ENCODE results near the gene SCAMP5. TPM values are rescaled to one million over a fixed set of nuclear protein-coding genes. Genes with fewer than 3 reads are reported as not detected.
A peak's percentile ranks its signal among the peaks of the same experiment; 100 is the strongest.

The SCAMP5 gene
- total RNA-seq, 1 donor from 2014 or later, result 1.9 TPM

DNA sequence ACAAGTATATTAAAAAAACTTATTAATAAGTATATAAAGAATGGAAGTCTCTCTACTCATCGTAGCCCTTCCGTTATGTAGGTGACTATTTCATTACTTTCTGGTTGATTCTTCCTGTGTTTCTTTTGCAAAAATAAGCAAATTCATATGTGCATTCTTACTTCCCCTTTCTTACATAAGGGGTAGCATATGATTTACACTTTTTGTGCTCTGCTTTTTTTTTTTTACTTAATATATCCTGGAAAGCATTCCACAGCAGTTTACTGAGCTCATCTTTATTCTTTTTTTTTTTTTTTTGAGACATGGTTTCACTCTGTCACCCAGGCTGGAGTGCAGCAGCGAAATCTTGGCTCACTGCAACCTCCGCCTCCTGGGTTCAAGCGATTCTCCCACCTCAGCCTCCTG, 12.9 kb downstream of the SCAMP5 start:
- intact Hi-C loops (cut with DNase I), result no loop called here
- DNase-seq (ENCODE audit: missing footprints) (no peak), ATAC-seq (no peak)

GRCh38 chr15:75008629-75009326, 13.4 kb downstream of the SCAMP5 start:
- DNase-seq (ENCODE audit: missing footprints) (no peak), ATAC-seq (no peak)
- intact Hi-C loops (cut with DNase I), result no loop called here

GRCh38 chr15:75016431-75016830, 21.1 kb downstream of the SCAMP5 start:
- ATAC-seq, result no peak
- no peak for DNase-seq (ENCODE audit: missing footprints)
- intact Hi-C loops (cut with DNase I), result no loop called here

GRCh38 chr15:75019916-75020315, 24.6 kb downstream of the SCAMP5 start:
- ATAC-seq (no peak), DNase-seq (ENCODE audit: missing footprints) (no peak)
- intact Hi-C loops (cut with DNase I), result no loop called here

GRCh38 chr15:75021341-75021740, 26.0 kb downstream of the SCAMP5 start:
- intact Hi-C loops (cut with DNase I), result no loop called here
- DNase-seq (ENCODE audit: missing footprints) (no peak), ATAC-seq (no peak)

GRCh38 chr15:75022783-75023180, 27.4 kb downstream of the SCAMP5 start:
- intact Hi-C loops (cut with DNase I), result loop anchor here (2.0 kb wide), 1 partner anchor 64 kb away; no protein-coding TSS in a partner anchor
- no peak for DNase-seq (ENCODE audit: missing footprints)
- no peak for ATAC-seq

DNA sequence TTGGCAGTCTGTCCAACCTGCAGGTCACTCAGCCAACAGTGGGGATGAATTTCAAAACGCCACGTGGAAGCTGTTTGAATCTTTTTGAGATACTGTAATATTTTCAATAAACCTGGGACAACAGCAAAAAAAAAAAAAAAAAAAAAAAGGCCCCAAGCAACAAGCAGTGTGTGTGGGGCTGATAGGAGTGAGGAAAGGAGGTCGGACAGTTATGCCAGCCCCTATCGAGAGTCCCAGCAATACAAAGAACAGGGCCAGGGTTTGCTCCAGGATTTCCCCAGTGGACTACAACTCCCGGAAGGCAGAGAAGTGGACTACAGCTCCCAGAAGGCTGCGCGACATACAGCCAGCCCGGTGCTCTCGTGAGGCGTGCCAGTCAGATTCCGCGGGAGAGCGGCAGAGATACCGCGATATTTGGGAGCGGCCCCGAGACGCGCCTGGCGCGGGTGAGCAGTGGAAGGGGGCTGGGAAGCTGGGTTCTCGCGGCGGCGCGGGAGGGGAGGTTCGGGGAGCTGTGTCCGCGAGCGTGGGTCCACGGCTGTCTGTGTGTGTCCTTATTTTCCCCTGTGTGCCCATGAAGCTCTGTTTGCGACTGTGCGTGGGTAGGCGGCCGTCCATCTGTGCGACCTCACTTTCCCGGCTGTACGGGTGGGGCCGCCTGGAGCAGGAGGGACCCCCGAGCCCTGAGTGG, 28.0 kb downstream of the SCAMP5 start, which contains the start of gene PPCDC:
PPCDC (plus strand) TSS at position 410 of the 691 bp plus-strand sequence. CDS start 4,729 bp downstream, outside the sequence.
- intact Hi-C loops (cut with DNase I), result loop anchor here (2.0 kb wide), 1 partner anchor 65 kb away; no protein-coding TSS in a partner anchor
- DNase-seq (ENCODE audit: missing footprints) (peak; percentile 98), ATAC-seq (peak; percentile 98)

GRCh38 chr15:75023872-75024636, 28.7 kb downstream of the SCAMP5 start:
- intact Hi-C loops (cut with DNase I), result loop anchor here (2.0 kb wide), 1 partner anchor 65 kb away; no protein-coding TSS in a partner anchor
- DNase-seq (ENCODE audit: missing footprints), result no peak
- ATAC-seq, result peak; percentile 7

DNA sequence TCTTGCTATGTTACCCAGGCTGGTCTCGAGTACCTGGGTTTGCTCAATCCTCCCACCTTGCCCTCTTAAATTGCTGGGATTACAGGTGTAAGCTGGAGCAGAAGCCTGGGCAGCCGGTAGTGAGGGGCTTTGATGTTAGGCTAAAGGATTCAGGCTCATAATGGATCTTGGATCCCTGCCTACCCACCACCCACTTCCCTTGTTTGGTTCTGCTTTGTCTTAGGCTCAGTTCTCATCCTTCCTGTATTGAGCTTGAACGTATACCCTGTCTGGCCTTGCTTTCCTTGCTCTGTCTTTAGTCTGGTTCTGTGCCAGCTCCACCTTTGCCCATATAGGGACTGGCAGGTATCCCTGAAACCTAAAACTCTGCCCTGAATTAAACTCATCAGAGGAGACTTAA, 29.7 kb downstream of the SCAMP5 start:
- intact Hi-C loops (cut with DNase I), result no loop called here
- no peak for ATAC-seq
- no peak for DNase-seq (ENCODE audit: missing footprints)

DNA sequence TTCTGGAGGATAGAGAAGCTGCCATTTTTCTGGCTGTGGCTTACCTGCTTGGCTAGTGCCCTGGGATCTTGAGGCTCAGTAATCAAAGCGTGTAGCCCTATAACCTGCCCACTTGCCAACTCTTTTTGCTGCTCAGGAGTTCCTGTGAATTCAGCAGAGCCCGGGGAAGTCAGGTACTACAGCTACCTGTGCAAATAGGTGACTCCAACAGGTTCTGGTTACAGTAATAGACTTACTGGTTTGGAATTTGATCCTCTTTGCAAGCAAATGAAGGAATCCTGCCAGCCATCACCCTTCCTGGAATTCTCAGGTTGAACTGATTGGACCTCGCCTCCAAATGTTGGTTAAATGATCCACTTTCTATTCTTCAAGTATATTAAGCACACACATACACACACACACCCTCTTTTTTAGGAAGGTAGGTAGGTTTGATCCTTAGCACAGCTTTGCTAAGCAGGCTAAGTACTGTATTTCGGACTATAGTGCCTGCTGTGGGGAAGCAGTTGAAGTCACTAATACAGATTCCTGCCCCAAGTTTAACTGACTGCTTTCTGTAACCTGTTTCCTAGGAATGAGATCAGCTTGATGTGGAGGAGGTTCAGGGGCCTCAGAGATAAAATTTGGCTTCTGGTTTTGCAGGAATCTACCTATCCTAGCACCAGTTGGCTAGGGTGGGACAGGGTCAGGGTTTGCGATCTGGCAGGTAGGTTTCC, 30.3 kb downstream of the SCAMP5 start:
- intact Hi-C loops (cut with DNase I), result no loop called here
- DNase-seq (ENCODE audit: missing footprints), result no peak
- no peak for ATAC-seq

DNA sequence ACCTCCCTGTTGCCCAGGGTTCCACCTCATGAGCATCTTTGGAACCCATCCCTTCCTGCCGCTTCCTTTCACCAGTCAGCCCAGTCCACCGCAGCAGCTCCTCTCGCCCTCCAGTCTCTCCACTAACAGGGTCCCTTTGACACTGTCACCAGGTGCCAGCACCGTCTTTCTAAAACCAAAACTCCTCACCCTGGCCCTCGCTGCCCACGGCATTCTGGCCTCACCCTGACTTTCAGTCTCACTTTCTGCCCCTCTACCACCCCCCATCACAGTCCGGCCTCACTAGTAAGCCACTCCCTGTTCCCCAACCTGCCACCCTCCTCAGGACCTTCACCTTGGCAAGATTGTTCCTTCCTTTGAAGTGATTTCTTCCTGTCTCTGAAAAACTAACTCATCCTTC, 32.2 kb downstream of the SCAMP5 start:
- ATAC-seq, result no peak
- intact Hi-C loops (cut with DNase I), result no loop called here
- DNase-seq (ENCODE audit: missing footprints), result peak; percentile 13

DNA sequence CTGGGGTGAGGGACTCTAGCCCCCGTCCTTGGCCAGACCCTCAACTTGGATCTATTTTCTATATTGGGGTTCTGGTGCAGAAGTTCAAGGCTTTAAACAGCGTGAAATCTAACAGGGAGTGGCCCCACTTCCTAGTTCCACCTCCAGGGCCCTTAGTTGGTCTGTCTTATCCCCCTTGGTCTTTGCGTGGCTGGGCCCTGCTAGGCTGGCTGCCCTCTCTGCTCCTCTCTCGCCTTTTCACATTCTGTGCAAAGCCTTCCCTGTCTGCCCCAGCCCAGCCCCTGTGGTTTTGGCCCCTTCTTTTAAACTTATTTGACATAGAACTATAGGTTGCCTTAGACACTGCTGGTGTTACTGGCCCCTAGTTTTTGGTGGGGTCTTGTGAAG, 33.6 kb downstream of the SCAMP5 start:
- DNase-seq (ENCODE audit: missing footprints), result no peak
- ATAC-seq, result no peak
- intact Hi-C loops (cut with DNase I), result loop anchor here (1.0 kb wide), 1 partner anchor 175 kb away; no protein-coding TSS in a partner anchor

- ATAC-seq, result peak; percentile 88
- peak; percentile 97 for DNase-seq (ENCODE audit: missing footprints)
- intact Hi-C loops (cut with DNase I), result loop anchor here (1.0 kb wide), 1 partner anchor 175 kb away; no protein-coding TSS in a partner anchor
These were observed 34.1 kb downstream of the SCAMP5 start for GRCh38 chr15:75029378-75030022.

GRCh38 chr15:75030023-75030413, 34.7 kb downstream of the SCAMP5 start:
- ATAC-seq (peak; percentile 5), DNase-seq (ENCODE audit: missing footprints) (no peak)
- intact Hi-C loops (cut with DNase I), result no loop called here

- DNase-seq (ENCODE audit: missing footprints) (no peak), ATAC-seq (no peak)
- intact Hi-C loops (cut with DNase I), result no loop called here
These were observed 35.1 kb downstream of the SCAMP5 start for GRCh38 chr15:75030424-75030823.

GRCh38 chr15:75031848-75032247, 36.5 kb downstream of the SCAMP5 start:
- no peak for DNase-seq (ENCODE audit: missing footprints)
- intact Hi-C loops (cut with DNase I), result no loop called here
- ATAC-seq, result no peak

- DNase-seq (ENCODE audit: missing footprints) (no peak), ATAC-seq (no peak)
- intact Hi-C loops (cut with DNase I), result no loop called here
These were observed 37.0 kb downstream of the SCAMP5 start for GRCh38 chr15:75032395-75032794.

- ATAC-seq, result no peak
- intact Hi-C loops (cut with DNase I), result no loop called here
- no peak for DNase-seq (ENCODE audit: missing footprints)
These were observed 38.4 kb downstream of the SCAMP5 start for GRCh38 chr15:75033809-75034208.

All from Right ventricle myocardium inferior (tissue), 1 donor.